Bronchial epithelial cell (primary cell): ENCODE measurements around the gene SIL1. TPM values are rescaled to one million over a fixed set of nuclear protein-coding genes. Genes with fewer than 3 reads are reported as not detected.

Experiments used
- DNase-seq: peaks from one replicate; pipeline ENCODE4 v3.0.0-alpha.2; 2010; ENCODE audit warnings: low read depth
- FAIRE-seq: peaks from 2 replicates; lab custom pipeline; 2011; peaks lifted over from hg19 to GRCh38; lab: Jason Lieb, UNC
- H3K27me3 ChIP-seq: 2 replicates; pipeline ENCODE4 v1.5.1; 2011; ENCODE audit warnings: low read length; ENCODE audit not compliant: control insufficient read depth, insufficient read depth
- H3K36me3 ChIP-seq: 2 replicates; pipeline ENCODE4 v1.5.1; 2011; ENCODE audit warnings: low read length; ENCODE audit not compliant: control insufficient read depth, insufficient read depth
- H3K4me3 ChIP-seq: 2 replicates; pipeline ENCODE4 v1.5.1; 2011; ENCODE audit warnings: mild to moderate bottlenecking, low read depth, low read length, control low read depth
- total RNA-seq: library from RNA; depleted of rRNA; stranded (reverse); fragments of >200 nt; gene quantifications from 2 replicates; pipeline ENCODE4 v1.2.1, GENCODE V29; 2014
- TF ChIP-seq, protein P1 (sequence below): IDR thresholded peaks from 2 replicates; pipeline ENCODE4 v1.5.1; 2011; ENCODE audit warnings: mild to moderate bottlenecking, moderate library complexity, low read length, control low read depth, inconsistent platforms; ENCODE audit not compliant: insufficient read depth, severe bottlenecking

SIL1 gene
- total RNA-seq, 1 donor from 2014 or later: 85.3 TPM

GRCh38 chr5:138945421-138946240, 252.5 kb downstream of the SIL1 start:
- DNase-seq (no peak), FAIRE-seq (no peak)
- H3K36me3 ChIP-seq: peaks cover 7% of the 10 kb centered on the region
- no peak overlapping the region for H3K4me3 ChIP-seq
- no peaks in the 10 kb centered on the region for H3K27me3 ChIP-seq
- TF ChIP-seq, protein P1, sequence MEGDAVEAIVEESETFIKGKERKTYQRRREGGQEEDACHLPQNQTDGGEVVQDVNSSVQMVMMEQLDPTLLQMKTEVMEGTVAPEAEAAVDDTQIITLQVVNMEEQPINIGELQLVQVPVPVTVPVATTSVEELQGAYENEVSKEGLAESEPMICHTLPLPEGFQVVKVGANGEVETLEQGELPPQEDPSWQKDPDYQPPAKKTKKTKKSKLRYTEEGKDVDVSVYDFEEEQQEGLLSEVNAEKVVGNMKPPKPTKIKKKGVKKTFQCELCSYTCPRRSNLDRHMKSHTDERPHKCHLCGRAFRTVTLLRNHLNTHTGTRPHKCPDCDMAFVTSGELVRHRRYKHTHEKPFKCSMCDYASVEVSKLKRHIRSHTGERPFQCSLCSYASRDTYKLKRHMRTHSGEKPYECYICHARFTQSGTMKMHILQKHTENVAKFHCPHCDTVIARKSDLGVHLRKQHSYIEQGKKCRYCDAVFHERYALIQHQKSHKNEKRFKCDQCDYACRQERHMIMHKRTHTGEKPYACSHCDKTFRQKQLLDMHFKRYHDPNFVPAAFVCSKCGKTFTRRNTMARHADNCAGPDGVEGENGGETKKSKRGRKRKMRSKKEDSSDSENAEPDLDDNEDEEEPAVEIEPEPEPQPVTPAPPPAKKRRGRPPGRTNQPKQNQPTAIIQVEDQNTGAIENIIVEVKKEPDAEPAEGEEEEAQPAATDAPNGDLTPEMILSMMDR: no peak

DNA sequence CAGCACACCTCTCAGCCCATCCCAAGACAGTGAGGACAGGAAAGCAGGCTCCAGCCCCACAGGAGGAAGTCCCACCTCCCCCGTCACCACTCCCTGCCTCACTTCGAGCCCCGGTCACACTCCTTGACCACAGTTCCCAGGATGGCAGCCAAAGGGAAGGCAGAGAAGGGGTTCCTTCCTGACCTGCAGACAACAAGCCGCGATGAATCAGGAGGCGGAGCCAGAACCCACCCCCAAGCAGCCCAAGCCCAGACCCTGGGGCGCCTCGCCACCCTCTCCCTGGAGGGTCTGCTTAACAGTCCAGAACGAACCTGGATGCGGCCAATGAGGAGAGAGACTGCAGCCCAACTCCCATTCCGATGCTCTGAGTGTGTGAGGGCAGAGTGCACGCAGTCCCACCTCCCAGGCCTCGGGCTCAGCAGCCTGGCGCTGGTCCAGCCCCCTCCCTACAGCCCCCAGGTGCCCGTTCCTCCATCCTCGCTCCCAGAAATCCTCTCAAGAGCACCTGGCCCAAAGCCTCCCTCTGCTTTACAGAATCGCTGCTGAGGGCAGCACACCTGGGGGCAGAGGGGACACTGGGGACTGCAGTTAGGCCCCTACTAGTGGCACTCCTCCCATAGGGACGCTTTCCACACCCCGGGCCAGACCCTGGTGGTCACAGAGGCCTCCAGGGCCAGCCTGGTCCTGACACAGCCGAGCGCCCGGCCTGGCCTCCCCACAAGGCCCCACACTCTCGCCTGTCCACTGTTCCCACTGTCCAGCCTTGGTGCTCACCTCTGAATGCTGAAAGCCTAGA, 253.4 kb downstream of the SIL1 start:
- DNase-seq (no peak), FAIRE-seq (no peak)
- H3K4me3 ChIP-seq: no peak overlapping the region
- TF ChIP-seq, protein P1: no peak
- peaks cover 7% of the 10 kb centered on the region for H3K36me3 ChIP-seq
- H3K27me3 ChIP-seq: no peaks in the 10 kb centered on the region

DNA sequence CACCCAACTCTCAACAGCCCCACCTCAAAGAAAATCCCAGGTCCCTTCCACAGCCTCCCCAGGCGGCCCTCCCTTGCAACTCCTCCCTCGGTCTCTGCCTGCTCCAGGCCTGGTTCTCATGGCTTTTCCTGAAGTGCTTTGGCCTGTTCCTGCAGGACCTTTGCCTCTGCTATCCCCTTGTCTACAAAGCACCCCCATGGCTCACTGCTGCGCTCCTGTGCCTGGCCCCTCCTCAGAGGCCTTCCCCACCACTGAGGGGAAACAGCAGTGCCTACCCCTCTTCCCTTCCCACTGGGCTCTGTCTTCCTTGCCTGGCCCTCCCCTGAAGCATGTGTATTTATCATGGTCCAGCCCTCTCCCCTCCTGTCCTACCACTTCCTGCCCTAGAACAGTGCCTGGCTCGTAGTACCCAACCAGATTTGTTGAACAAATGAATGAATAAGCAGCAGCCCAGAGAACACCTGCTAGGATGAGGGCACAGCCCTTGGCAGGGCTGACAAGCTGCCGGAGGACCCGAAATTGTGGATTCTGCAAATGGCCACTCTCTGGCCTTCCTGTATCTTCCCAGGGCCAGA, 254.5 kb downstream of the SIL1 start:
- Histone ChIP-seq H3K4me3 (no peak overlapping the region), H3K36me3 (peaks cover 5% of the 10 kb centered on the region), H3K27me3 (no peaks in the 10 kb centered on the region)
- no peak for FAIRE-seq
- DNase-seq: no peak
- TF ChIP-seq, protein P1: no peak

- TF ChIP-seq, protein P1: no peak
- FAIRE-seq (no peak), DNase-seq (no peak)
- no peak overlapping the region for H3K4me3 ChIP-seq
- H3K27me3 ChIP-seq: no peaks in the 10 kb centered on the region
- peaks cover 5% of the 10 kb centered on the region for H3K36me3 ChIP-seq
Observed at GRCh38 chr5:138942861-138943260, 255.3 kb downstream of the SIL1 start.

- FAIRE-seq (peak; percentile 50), DNase-seq (no peak)
- Histone ChIP-seq H3K36me3 (peaks cover 3% of the 10 kb centered on the region), H3K27me3 (no peaks in the 10 kb centered on the region), H3K4me3 (no peak overlapping the region)
- TF ChIP-seq, protein P1: no peak
Observed at GRCh38 chr5:138942066-138942465, 256.1 kb downstream of the SIL1 start.
